Activated CD4-positive, alpha-beta memory T cell treated with anti-CD3 and anti-CD28 coated beads, Interleukin-2, amount 10 ng/mL, durations not matched to agents 7 days and 5 days (primary cell): ENCODE measurements around the gene FYB1. TPM values are rescaled to one million over a fixed set of nuclear protein-coding genes. Genes with fewer than 3 reads are reported as not detected.

Source experiments
- CTCF ChIA-PET: fragments of 350-600 bp; sonication (Branson Sonifier 250); formaldehyde crosslinking; loops from one replicate; lab custom pipeline; 2021; ENCODE audit warnings: antibody characterized with exemption, inconsistent platforms; lab: Charles Lee
- POLR2A ChIA-PET: fragments of 350-600 bp; sonication (Branson Sonifier 250); formaldehyde crosslinking; loops from one replicate; lab custom pipeline; 2021; ENCODE audit warnings: antibody characterized with exemption; lab: Charles Lee
- DNase-seq: peaks from one replicate; pipeline ENCODE4 v3.0.0-alpha.2; 2020
- H3K27ac Mint-ChIP-seq: one replicate; pipeline ENCODE4 v1.8.0; 2021; ENCODE audit warnings: mild to moderate bottlenecking, mixed read lengths
- H3K27me3 Mint-ChIP-seq: one replicate; pipeline ENCODE4 v1.8.0; 2021; ENCODE audit warnings: mixed read lengths
- H3K36me3 Mint-ChIP-seq: one replicate; pipeline ENCODE4 v1.8.0; 2021; ENCODE audit warnings: low read depth, mixed read lengths
- H3K4me1 Mint-ChIP-seq: one replicate; pipeline ENCODE4 v1.8.0; 2021; ENCODE audit warnings: mixed read lengths
- H3K4me3 Mint-ChIP-seq: one replicate; pipeline ENCODE4 v1.8.0; 2021; ENCODE audit warnings: mild to moderate bottlenecking, mixed read lengths
- H3K9me3 Mint-ChIP-seq: one replicate; pipeline ENCODE4 v1.8.0; 2021; ENCODE audit warnings: mixed read lengths
- total RNA-seq, 2 experiments: library from RNA; stranded (reverse); gene quantifications; one replicate each; pipeline ENCODE4 v1.2.3, GENCODE V29; 2021

Gene FYB1
- total RNA-seq, 2 experiments from 2014 or later = 260 to 270 TPM

DNA sequence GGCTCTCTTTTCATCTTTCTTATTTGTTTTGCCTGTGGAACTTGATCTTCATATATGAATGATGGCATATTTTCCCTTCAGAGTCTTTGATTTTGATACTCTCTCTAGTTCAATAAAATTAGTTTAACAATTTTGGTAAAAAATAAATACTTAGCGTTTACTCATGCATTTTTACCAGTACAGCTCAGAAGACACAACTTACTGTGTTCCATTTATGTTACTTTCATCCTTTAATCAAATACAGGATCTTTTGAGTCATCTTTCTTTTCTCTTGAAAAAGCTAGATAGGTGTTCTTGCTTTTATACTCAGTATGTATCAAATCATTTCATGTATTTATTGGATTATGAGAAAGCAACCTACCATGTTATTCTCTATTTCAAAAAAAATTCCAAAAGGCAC, 98.0 kb downstream of the FYB1 start:
- CTCF ChIA-PET = interaction anchor here (0.9 kb wide), 1 partner anchor 424 kb away, joined by 3 read pairs; no protein-coding TSS in a partner anchor

DNA sequence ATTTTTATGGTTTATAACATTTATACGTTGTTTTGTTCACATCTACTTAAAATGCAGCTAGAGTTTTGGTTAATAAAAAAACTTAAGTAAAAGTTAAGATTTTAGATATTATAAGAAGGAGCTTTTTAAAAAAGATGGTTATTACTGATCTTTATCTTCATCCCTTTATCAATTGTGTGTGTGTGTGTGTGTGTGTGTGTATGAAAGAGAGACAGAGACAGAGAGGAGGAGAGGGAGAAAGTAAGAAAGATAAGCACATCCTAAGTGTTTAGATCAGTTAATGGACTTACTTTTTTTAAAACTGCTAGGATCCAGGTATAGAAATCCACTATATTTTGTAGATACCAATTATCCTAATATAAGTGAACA, 99.3 kb downstream of the FYB1 start:
- no peaks in the 10 kb centered on the region for H3K9me3 Mint-ChIP-seq
- peaks cover 27% of the 10 kb centered on the region for H3K4me1 Mint-ChIP-seq
- no peak overlapping the region for H3K27ac Mint-ChIP-seq
- no peak overlapping the region for H3K4me3 Mint-ChIP-seq
- peaks cover 74% of the 10 kb centered on the region for H3K36me3 Mint-ChIP-seq
- POLR2A ChIA-PET = no interaction called here
- no peak for DNase-seq
- CTCF ChIA-PET = interaction anchor here (1.0 to 1.9 kb wide), 4 partner anchors 39 to 98 kb away, joined by 3 to 6 read pairs (median 4); no protein-coding TSS in a partner anchor
- no peaks in the 10 kb centered on the region for H3K27me3 Mint-ChIP-seq

More for the DNA sequence above, 98.0 kb downstream of the FYB1 start:
- Mint-ChIP-seq H3K4me1 (peaks cover 18% of the 10 kb centered on the region), H3K9me3 (no peaks in the 10 kb centered on the region), H3K4me3 (no peak overlapping the region), H3K27me3 (no peaks in the 10 kb centered on the region), H3K36me3 (peaks cover 72% of the 10 kb centered on the region), H3K27ac (no peak overlapping the region)
- POLR2A ChIA-PET = interaction anchor here (1.1 kb wide), 1 partner anchor 49 kb away, joined by 3 read pairs; no protein-coding TSS in a partner anchor
- DNase-seq = no peak

DNA sequence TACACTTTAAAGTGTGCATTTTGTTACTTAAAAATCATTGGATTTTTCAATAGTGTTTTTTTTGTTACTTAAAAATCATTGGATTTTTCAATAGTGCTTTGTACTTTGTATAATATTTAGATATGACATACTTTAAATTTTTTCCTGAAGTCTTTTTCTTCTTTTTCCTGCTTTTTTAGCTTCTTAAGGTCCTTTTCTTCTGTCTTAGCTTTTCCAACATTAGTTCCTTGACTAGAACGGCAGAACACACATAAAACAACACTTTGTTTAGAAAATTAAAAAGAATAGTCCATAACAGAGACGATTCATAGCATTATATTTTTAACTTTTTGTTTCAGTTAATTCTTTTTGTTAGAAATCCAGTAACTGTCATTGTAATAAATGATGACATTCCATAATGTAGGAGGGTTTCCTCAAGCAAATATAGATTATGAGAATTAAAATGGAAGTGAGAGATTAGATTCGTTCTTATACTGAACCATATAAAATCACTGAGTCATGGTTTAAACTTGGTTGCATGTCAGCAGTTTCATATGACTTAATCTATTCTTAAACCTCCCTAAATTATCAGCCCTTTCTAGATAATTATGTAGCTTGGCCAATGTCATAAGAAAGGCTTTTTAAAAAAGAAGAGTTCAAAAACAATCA, 99.8 kb downstream of the FYB1 start:
- ChIA-PET POLR2A (no interaction called here), CTCF (interaction anchor here (1.1 to 1.9 kb wide), 3 partner anchors 39 to 98 kb away, joined by 3 to 6 read pairs (median 4); no protein-coding TSS in a partner anchor)
- no peak for DNase-seq
- peaks cover 27% of the 10 kb centered on the region for H3K4me1 Mint-ChIP-seq
- H3K9me3 Mint-ChIP-seq = no peaks in the 10 kb centered on the region
- no peak overlapping the region for H3K27ac Mint-ChIP-seq
- no peak overlapping the region for H3K4me3 Mint-ChIP-seq
- H3K27me3 Mint-ChIP-seq = no peaks in the 10 kb centered on the region
- H3K36me3 Mint-ChIP-seq = peaks cover 74% of the 10 kb centered on the region

DNA sequence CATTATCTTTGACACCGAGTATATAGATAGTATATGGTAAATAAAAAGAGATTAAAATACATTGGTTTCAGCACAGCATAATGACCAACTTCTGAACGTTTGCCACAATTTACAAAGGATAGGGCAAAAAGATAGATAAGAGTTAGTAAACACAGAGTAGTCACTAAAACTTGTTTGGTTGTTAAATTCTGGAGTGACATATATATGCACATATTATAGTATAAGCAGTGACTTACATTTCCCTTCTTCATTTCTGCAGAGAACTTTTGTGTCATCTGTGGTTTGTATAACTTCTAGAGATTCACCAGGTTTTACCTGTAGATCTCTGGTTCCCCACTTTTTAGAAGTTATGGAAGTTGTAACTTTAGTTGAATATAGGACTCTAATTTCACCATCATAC, 100.7 kb downstream of the FYB1 start:
- peaks cover 77% of the 10 kb centered on the region for H3K36me3 Mint-ChIP-seq
- H3K4me3 Mint-ChIP-seq = no peak overlapping the region
- no peak for DNase-seq
- no peaks in the 10 kb centered on the region for H3K27me3 Mint-ChIP-seq
- H3K4me1 Mint-ChIP-seq = peaks cover 27% of the 10 kb centered on the region
- CTCF ChIA-PET = interaction anchor here (1.0 kb wide), 1 partner anchor 165 kb away, joined by 3 read pairs; no protein-coding TSS in a partner anchor
- no peak overlapping the region for H3K27ac Mint-ChIP-seq
- POLR2A ChIA-PET = no interaction called here
- H3K9me3 Mint-ChIP-seq = no peaks in the 10 kb centered on the region

DNA sequence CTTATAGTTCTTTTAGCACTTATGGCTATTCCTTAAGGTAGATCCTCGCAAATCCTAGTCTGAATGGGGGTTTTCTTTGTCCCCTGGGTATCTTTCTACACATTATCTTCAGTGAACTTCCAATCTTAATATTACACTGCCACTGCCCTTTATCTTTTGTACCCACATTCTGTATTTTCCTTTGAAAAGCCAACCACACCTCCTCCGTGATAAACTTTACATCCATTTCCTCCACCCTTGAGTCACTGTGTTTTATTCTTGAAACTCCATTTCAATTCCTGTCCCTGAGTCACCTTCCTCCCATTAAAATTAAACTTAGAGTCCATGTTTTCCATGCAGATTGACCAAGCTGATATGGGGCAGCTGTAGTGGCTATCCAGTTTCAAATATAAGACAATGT, 102.0 kb downstream of the FYB1 start:
- H3K36me3 Mint-ChIP-seq = peaks cover 78% of the 10 kb centered on the region
- DNase-seq = no peak
- H3K27me3 Mint-ChIP-seq = no peaks in the 10 kb centered on the region
- H3K9me3 Mint-ChIP-seq = no peaks in the 10 kb centered on the region
- CTCF ChIA-PET = interaction anchor here (1.0 to 1.3 kb wide), 2 partner anchors 37 to 78 kb away, joined by 4 to 5 read pairs; no protein-coding TSS in a partner anchor
- no peak overlapping the region for H3K27ac Mint-ChIP-seq
- POLR2A ChIA-PET = no interaction called here
- H3K4me3 Mint-ChIP-seq = no peak overlapping the region
- peaks cover 27% of the 10 kb centered on the region for H3K4me1 Mint-ChIP-seq

DNA sequence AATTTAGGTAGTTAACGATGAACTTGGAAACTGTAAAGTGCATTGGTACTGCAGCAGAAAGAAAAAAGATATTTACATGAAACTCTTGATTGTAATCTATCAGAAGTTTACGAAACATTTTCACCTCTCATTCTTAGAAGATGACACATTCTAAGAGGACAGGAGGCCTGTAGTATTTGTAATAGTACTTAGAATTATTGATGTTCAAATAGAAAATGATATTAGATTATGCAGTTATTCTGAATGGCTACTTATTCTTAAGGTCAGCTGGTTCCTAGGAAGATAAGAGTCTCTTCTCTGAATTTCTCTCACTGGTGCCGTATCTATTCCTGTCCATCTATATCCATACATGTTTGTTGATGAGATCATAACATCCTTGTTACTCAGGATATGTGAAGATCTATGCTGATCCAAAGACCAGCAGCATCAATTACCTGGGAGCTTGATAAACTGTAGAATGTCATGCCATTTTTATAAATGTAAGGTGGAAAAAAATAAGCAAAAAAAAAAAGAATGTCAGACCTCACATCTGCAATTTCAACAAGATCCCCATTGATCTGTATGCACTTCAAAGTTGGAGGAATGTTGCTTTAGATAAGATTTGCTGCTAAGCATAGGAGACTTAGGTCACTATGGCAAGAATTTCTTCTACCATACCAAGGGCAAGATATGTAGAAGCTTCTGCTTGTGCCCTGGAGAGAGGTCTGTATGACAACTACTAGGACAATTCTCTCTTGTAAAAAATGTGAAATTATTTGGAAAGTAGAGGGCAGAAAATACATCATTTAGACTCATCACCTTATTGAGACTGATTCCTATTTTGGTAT, 102.8 kb downstream of the FYB1 start:
- Mint-ChIP-seq H3K27me3 (no peaks in the 10 kb centered on the region), H3K36me3 (peaks cover 70% of the 10 kb centered on the region), H3K27ac (no peak overlapping the region), H3K4me1 (peaks cover 27% of the 10 kb centered on the region), H3K4me3 (no peak overlapping the region), H3K9me3 (no peaks in the 10 kb centered on the region)
- ChIA-PET POLR2A (interaction anchor here (0.8 kb wide), 1 partner anchor 17 kb away, joined by 3 read pairs; no protein-coding TSS in a partner anchor), CTCF (interaction anchor here (1.3 kb wide), 1 partner anchor 36 kb away, joined by 5 read pairs; no protein-coding TSS in a partner anchor)
- DNase-seq = no peak

DNA sequence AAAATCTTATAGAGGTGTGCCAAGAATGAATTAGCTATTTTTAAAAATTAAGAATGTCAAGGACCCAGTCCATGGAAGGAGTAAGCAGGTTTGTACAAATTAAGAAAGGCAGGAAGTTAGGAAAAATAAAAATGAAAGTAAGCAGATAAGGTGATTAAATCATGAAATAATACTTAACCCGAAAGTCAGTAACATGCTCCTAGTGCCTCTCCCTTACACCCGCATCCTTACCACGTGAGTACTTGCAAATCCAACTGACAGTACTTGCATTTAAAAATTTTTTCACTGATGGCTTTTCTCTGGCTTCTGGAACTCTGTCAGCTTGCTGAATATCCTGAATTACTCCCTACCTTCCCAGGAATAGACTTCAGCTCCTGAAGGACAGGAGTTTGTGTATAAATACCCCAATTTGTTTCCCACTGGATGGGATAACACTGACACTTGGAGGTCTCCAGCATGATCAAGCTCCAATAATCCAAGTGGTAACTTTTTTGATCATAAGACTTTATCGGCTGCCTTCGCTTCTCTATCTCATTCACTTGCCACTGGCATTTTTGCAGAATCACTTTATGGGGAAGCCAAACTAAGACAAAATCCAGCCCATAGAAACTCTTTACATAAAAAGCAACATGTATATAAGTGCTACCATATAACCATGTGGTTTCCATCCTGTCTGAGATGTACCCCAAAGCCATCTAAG, 103.6 kb downstream of the FYB1 start:
- Mint-ChIP-seq H3K36me3 (peaks cover 66% of the 10 kb centered on the region), H3K27me3 (no peaks in the 10 kb centered on the region), H3K27ac (no peak overlapping the region), H3K4me3 (no peak overlapping the region), H3K9me3 (no peaks in the 10 kb centered on the region), H3K4me1 (peaks cover 27% of the 10 kb centered on the region)
- DNase-seq = no peak
- CTCF ChIA-PET = interaction anchor here (0.7 to 1.3 kb wide), 2 partner anchors 35 to 167 kb away, joined by 4 to 5 read pairs; no protein-coding TSS in a partner anchor
- POLR2A ChIA-PET = no interaction called here

DNA sequence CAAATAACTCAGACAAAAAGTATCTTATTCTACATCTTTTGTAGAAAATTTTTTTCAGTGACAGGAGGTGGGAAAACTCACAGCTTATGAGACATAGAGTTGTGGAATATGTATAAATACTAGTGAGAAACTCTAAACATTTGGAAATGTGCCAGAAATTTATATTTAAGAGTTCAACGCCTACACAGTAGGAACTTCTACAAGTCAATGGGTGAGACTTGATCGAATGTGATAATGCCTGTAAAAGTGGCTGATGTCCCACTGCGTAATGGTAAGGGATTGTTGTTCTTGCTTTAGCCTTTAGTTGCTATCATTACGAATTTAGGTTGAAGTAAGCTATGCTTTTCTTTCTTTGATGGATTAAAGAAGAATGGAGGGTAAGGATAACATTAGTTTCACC, 105.2 kb downstream of the FYB1 start:
- POLR2A ChIA-PET = no interaction called here

DNA sequence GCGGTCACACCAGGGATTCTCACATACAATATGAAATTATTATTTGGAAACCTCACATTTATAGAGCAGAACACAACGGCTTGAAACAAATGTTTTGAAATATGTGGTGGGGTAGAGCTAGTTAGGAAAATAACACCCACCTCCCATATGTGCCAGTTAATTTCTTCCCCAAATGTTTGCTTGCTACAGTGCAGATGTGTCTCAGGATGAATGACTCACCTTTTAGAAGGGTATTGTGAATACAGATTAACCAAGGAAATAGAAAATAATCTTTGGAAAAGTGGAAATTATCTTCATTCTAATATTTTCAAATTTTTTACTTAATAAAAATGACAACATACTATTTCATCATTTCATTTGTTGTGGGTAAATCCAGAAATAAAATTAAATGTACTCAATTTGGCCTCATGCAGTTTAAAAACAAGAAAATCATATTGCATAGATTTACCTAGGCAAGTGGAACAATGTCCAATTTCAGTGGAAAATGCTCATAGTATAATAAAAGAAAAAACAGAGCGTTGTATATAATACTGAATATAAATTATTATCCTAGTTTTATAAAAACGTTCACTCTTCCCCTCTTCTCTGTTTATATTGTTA, 105.9 kb downstream of the FYB1 start:
- Mint-ChIP-seq H3K36me3 (peaks cover 74% of the 10 kb centered on the region), H3K27me3 (no peaks in the 10 kb centered on the region), H3K4me3 (no peak overlapping the region), H3K4me1 (peaks cover 25% of the 10 kb centered on the region), H3K27ac (no peak overlapping the region), H3K9me3 (no peaks in the 10 kb centered on the region)
- ChIA-PET POLR2A (interaction anchor here (1.1 kb wide), 1 partner anchor 9 kb away, joined by 3 read pairs; no protein-coding TSS in a partner anchor), CTCF (interaction anchor here (1.1 to 1.3 kb wide), 2 partner anchors 11 to 34 kb away, joined by 3 read pairs; no protein-coding TSS in a partner anchor)
- no peak for DNase-seq

More for the DNA sequence above, 105.2 kb downstream of the FYB1 start:
- peaks cover 25% of the 10 kb centered on the region for H3K4me1 Mint-ChIP-seq
- no peak overlapping the region for H3K4me3 Mint-ChIP-seq
- CTCF ChIA-PET = interaction anchor here (0.6 kb wide), 1 partner anchor 285 kb away, joined by 3 read pairs; no protein-coding TSS in a partner anchor
- H3K27ac Mint-ChIP-seq = no peak overlapping the region
- H3K36me3 Mint-ChIP-seq = peaks cover 72% of the 10 kb centered on the region
- DNase-seq = no peak
- no peaks in the 10 kb centered on the region for H3K27me3 Mint-ChIP-seq
- H3K9me3 Mint-ChIP-seq = no peaks in the 10 kb centered on the region

DNA sequence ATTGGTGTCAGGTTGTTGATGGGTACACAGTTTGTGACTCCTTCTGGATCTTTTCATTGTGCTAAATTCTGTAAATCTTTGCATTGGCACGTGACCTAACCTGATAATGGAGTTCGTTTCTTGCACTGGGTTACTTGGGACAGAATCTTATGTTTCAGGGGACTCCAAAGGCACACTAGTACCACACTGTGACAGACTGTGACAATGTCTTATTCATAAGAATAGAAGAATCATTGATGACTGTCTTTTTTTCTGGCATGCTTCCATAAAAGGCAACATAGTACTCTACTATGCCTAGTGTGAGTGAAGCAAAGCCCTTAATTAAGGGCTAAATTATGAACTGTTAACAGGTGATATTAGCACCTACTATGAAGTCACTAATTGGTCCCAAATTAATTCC, 109.8 kb downstream of the FYB1 start:
- H3K9me3 Mint-ChIP-seq = no peaks in the 10 kb centered on the region
- CTCF ChIA-PET = no interaction called here
- POLR2A ChIA-PET = no interaction called here
- H3K27me3 Mint-ChIP-seq = no peaks in the 10 kb centered on the region
- no peak for DNase-seq
- H3K4me3 Mint-ChIP-seq = no peak overlapping the region
- H3K36me3 Mint-ChIP-seq = peaks cover 60% of the 10 kb centered on the region
- no peaks in the 10 kb centered on the region for H3K4me1 Mint-ChIP-seq
- no peak overlapping the region for H3K27ac Mint-ChIP-seq

DNA sequence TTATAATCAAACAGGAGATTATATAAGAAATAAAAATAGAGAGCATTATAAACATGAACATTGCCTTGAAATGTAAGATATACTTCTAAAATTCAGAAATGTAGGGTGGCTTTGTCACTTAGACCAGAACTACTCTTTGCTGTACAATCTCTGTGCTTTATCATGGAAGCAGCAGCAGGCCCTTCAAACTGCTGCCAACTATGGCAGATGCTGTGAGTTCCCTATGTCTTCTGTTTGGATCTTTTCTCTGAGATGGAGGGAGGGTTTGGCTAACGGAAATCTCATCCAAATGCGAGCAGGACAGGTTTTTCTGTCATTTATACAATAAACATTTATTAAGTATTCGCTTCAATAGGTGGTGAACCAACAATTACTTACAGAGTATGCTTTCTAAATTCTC, 110.4 kb downstream of the FYB1 start:
- no peak overlapping the region for H3K27ac Mint-ChIP-seq
- H3K4me3 Mint-ChIP-seq = no peak overlapping the region
- no peaks in the 10 kb centered on the region for H3K27me3 Mint-ChIP-seq
- CTCF ChIA-PET = no interaction called here
- no peaks in the 10 kb centered on the region for H3K4me1 Mint-ChIP-seq
- H3K36me3 Mint-ChIP-seq = peaks cover 60% of the 10 kb centered on the region
- POLR2A ChIA-PET = no interaction called here
- H3K9me3 Mint-ChIP-seq = no peaks in the 10 kb centered on the region
- DNase-seq = no peak

DNA sequence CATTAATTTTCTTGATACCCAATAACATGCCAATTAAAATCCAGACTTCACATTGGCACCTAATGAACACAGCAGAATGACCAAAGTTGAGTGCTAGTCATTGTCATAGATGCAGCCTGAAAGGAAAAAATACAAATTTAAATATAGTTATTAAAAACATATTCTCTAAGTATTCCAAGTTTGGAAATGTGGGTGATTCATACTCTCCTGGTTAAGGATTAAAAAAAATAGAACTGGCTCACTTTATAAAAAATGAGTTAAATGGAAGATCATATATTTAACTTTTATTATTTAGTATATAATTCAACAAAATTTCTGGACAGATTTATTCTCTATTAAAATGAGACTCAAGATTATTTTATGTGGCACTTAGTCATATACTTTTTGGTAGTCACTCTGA, 112.0 kb downstream of the FYB1 start:
- no peak for DNase-seq
- CTCF ChIA-PET = no interaction called here
- H3K27me3 Mint-ChIP-seq = no peaks in the 10 kb centered on the region
- H3K36me3 Mint-ChIP-seq = peaks cover 64% of the 10 kb centered on the region
- no peak overlapping the region for H3K4me3 Mint-ChIP-seq
- H3K4me1 Mint-ChIP-seq = peaks cover 2% of the 10 kb centered on the region
- no peaks in the 10 kb centered on the region for H3K9me3 Mint-ChIP-seq
- no peak overlapping the region for H3K27ac Mint-ChIP-seq
- POLR2A ChIA-PET = no interaction called here
